Measurements from ENCODE around the gene POLR2C.

Gene POLR2C

GRCh38 chr16:57479205-57479975 is 16.9 kb downstream of the POLR2C start:
- Mint-ChIP-seq H3K9me3 (no peaks in the 10 kb centered on the region), H3K27ac (no peak overlapping the region), H3K4me3 (peak overlapping the region; percentile 4), H3K27me3 (peaks cover 80% of the 10 kb centered on the region), H3K4me1 (ENCODE audit: low read depth) (peaks cover 20% of the 10 kb centered on the region), H3K36me3 (ENCODE audit: low read depth) (no peaks in the 10 kb centered on the region)
- intact Hi-C loops (cut with micrococcal nuclease): no loop called here

DNA sequence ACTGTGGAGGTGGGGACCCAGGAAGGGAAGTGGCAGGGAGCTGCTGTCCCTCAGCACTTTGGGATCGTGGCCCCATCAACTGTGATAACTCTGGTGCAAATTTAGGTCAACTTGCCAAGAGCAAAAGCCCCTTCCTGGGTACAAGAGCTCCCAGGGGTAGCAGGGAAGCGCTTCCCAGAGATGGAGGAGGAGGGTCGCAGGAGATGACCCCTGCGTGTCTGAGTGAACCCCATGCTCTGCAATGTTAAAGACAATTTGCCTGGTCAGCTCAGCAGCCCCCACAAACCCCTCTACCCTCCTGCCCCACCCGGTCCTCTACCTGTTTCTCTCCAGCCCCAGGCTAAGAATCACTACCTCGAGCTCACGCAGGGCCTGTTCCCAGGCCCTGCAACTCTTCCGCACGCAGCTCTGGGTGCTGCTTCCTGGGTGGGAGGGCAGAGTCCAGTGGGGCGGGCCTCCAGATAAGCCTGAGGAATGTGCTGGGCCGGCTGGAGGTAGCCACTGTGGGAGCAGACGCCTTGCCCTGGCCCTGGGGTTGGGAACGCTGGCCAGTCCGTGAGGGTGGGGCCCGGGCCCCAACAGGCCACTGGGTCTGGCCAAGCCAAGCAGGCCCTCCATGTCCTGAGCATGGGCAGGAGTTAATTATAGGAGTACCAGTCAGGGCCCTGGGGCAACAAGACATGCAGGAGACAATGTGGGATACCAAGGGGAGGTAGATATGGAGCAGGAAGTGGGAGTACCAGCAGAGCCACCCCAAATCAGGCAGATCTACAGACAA is 17.7 kb downstream of the POLR2C start:
- no peaks in the 10 kb centered on the region for H3K9me3 Mint-ChIP-seq
- H3K27ac Mint-ChIP-seq: no peak overlapping the region
- H3K36me3 Mint-ChIP-seq (ENCODE audit: low read depth): no peaks in the 10 kb centered on the region
- peaks cover 21% of the 10 kb centered on the region for H3K4me1 Mint-ChIP-seq (ENCODE audit: low read depth)
- H3K27me3 Mint-ChIP-seq: peaks cover 82% of the 10 kb centered on the region
- intact Hi-C loops (cut with micrococcal nuclease): no loop called here
- H3K4me3 Mint-ChIP-seq: no peak overlapping the region

GRCh38 chr16:57480754-57481230 is 18.3 kb downstream of the POLR2C start:
- H3K27me3 Mint-ChIP-seq: peaks cover 83% of the 10 kb centered on the region
- no peak overlapping the region for H3K4me3 Mint-ChIP-seq
- no peaks in the 10 kb centered on the region for H3K36me3 Mint-ChIP-seq (ENCODE audit: low read depth)
- peaks cover 24% of the 10 kb centered on the region for H3K4me1 Mint-ChIP-seq (ENCODE audit: low read depth)
- H3K9me3 Mint-ChIP-seq: no peaks in the 10 kb centered on the region
- intact Hi-C loops (cut with micrococcal nuclease): no loop called here
- H3K27ac Mint-ChIP-seq: no peak overlapping the region

DNA sequence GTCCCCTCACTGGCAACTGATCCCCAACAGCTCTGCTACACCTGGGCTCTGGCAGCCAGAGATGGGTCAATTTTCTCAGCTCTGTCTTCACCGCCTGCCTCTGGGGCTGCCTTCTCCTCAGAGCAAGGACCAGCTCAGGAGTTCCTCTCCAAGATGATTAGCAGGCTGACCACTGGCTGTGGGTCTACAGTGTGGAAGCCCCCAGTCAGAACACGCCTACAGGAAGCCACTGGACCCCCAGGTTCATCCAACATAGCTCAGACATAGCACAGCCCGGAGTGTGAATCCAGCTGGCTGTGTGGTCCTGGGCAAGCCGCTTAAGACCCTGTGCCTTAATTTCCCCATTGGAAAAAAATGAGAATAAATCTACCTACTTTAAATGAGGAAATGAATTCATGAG is 18.9 kb downstream of the POLR2C start:
- Mint-ChIP-seq H3K9me3 (no peaks in the 10 kb centered on the region), H3K27ac (no peak overlapping the region), H3K4me1 (ENCODE audit: low read depth) (peaks cover 25% of the 10 kb centered on the region), H3K27me3 (peaks cover 79% of the 10 kb centered on the region), H3K36me3 (ENCODE audit: low read depth) (no peaks in the 10 kb centered on the region), H3K4me3 (no peak overlapping the region)
- intact Hi-C loops (cut with micrococcal nuclease): no loop called here

- Mint-ChIP-seq H3K27me3 (peaks cover 72% of the 10 kb centered on the region), H3K9me3 (no peaks in the 10 kb centered on the region), H3K36me3 (ENCODE audit: low read depth) (no peaks in the 10 kb centered on the region), H3K27ac (no peak overlapping the region), H3K4me1 (ENCODE audit: low read depth) (peaks cover 31% of the 10 kb centered on the region), H3K4me3 (no peak overlapping the region)
- intact Hi-C loops (cut with micrococcal nuclease): no loop called here
Observed at GRCh38 chr16:57482845-57483545, 20.5 kb downstream of the POLR2C start.

- intact Hi-C loops (cut with micrococcal nuclease): no loop called here
- H3K9me3 Mint-ChIP-seq: no peaks in the 10 kb centered on the region
- peaks cover 26% of the 10 kb centered on the region for H3K4me1 Mint-ChIP-seq (ENCODE audit: low read depth)
- peaks cover 63% of the 10 kb centered on the region for H3K27me3 Mint-ChIP-seq
- H3K27ac Mint-ChIP-seq: no peak overlapping the region
- no peak overlapping the region for H3K4me3 Mint-ChIP-seq
- H3K36me3 Mint-ChIP-seq (ENCODE audit: low read depth): no peaks in the 10 kb centered on the region
Observed at GRCh38 chr16:57483725-57484514, 21.4 kb downstream of the POLR2C start.

DNA sequence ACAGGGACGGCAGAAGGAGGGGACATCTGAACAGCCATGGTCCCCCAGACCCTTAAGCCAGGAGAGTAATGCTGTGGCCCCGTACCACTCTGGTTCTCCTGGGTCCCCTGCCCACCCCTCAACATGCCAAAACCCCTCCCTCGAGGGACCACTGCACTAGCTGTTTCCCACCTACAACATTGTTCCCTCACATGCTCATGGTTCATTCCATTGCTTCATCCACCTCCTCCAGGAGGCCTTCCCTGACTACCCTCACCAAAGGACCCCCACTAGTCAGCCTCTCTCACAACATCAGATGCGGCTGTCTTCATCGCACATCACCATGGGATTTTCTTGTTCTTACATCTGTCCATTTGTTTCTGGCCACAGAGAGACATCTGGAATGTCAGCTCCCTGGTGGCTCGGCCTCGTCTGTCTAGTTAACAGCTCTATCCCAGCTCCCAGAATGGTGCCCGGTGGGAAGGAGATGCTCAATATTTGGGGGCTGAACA is 22.1 kb downstream of the POLR2C start:
- Mint-ChIP-seq H3K4me1 (ENCODE audit: low read depth) (peaks cover 21% of the 10 kb centered on the region), H3K9me3 (no peaks in the 10 kb centered on the region), H3K27me3 (peaks cover 57% of the 10 kb centered on the region), H3K36me3 (ENCODE audit: low read depth) (no peaks in the 10 kb centered on the region), H3K4me3 (no peak overlapping the region), H3K27ac (no peak overlapping the region)
- intact Hi-C loops (cut with micrococcal nuclease): no loop called here

- no peaks in the 10 kb centered on the region for H3K9me3 Mint-ChIP-seq
- H3K27me3 Mint-ChIP-seq: peaks cover 49% of the 10 kb centered on the region
- peaks cover 17% of the 10 kb centered on the region for H3K4me1 Mint-ChIP-seq (ENCODE audit: low read depth)
- H3K36me3 Mint-ChIP-seq (ENCODE audit: low read depth): no peaks in the 10 kb centered on the region
- H3K27ac Mint-ChIP-seq: peak overlapping the region; percentile 72
- intact Hi-C loops (cut with micrococcal nuclease): no loop called here
- peak overlapping the region; percentile 74 for H3K4me3 Mint-ChIP-seq
Observed at GRCh38 chr16:57485091-57485915, 22.8 kb downstream of the POLR2C start.

- Mint-ChIP-seq H3K4me1 (ENCODE audit: low read depth) (peaks cover 17% of the 10 kb centered on the region), H3K9me3 (no peaks in the 10 kb centered on the region), H3K27ac (peak within 1 kb of the TSS; percentile 72), H3K4me3 (peak within 1 kb of the TSS; percentile 74), H3K36me3 (ENCODE audit: low read depth) (no peaks in the 10 kb centered on the region), H3K27me3 (peaks cover 45% of the 10 kb centered on the region)
- intact Hi-C loops (cut with micrococcal nuclease): no loop called here
Observed at GRCh38 chr16:57485916-57486857, 23.7 kb downstream of the POLR2C start, which contains the start of gene DOK4. DOK4 (minus strand) TSS chr16:57486493; CDS start chr16:57479507, 6,986 bp downstream.

DNA sequence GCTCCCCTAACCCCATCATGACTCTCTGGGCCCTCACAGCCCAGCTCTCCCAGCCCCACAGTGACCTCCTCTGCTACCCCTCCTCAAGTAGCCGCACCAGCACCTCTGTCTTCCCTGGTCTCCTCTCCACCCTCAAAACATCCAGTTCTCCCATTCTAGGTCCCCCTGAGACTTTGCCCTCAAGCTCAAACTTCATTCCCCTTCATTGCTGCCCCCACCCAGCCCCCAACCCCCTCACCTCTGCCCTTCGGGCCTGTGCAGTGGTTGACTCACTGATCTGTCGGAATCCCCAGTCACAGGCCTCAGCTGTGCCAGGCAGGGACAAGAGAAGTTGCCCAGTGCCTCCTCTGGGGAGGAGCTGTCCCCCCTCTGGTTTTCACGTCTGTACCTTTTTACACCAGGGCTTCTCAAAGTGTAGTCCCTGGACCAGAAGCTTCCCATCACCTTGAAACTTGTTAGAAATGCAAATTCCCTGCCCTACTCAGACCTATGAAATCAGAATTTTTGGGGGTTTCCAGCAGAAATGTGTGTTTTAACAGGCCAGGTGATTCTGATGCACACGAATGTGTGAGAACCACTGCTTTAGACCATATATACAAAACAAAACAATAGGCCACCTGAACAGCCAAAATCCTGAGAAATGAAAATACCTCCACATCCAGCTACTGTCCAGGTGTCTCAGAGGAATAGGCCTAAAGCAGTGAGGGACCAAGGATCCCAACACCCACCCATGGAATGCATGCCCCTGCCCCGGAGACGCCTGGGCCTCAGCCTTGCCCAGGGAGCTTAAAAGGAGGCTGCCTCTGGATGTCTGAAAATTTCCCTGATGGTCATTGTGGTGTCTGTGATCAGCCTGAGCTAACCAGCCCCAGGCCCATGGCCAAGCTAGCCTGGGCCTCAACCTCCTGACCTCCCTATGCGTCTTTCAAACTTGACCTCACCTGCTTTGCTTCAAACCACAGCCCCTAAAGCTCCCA is 24.7 kb downstream of the POLR2C start:
- no peaks in the 10 kb centered on the region for H3K36me3 Mint-ChIP-seq (ENCODE audit: low read depth)
- intact Hi-C loops (cut with micrococcal nuclease): no loop called here
- peaks cover 42% of the 10 kb centered on the region for H3K27me3 Mint-ChIP-seq
- no peaks in the 10 kb centered on the region for H3K9me3 Mint-ChIP-seq
- H3K4me3 Mint-ChIP-seq: peak overlapping the region; percentile 58
- no peak overlapping the region for H3K27ac Mint-ChIP-seq
- H3K4me1 Mint-ChIP-seq (ENCODE audit: low read depth): peaks cover 17% of the 10 kb centered on the region

GRCh38 chr16:57489229-57489628 is 26.8 kb downstream of the POLR2C start:
- Mint-ChIP-seq H3K27ac (no peak overlapping the region), H3K4me3 (no peak overlapping the region), H3K36me3 (ENCODE audit: low read depth) (no peaks in the 10 kb centered on the region), H3K27me3 (peaks cover 42% of the 10 kb centered on the region), H3K9me3 (no peaks in the 10 kb centered on the region), H3K4me1 (ENCODE audit: low read depth) (peaks cover 17% of the 10 kb centered on the region)
- intact Hi-C loops (cut with micrococcal nuclease): no loop called here

Data from dendritic cell treated with granulocyte-macrophage colony-stimulating factor and Interleukin-4, amounts not matched to agents 40 ng/mL and 50 ng/mL, for 4 days (primary cell).